Medulla oblongata (tissue), 1 donor: Measurements from ENCODE around the gene EFCAB3.
"Not testable (repeated sequence)": the region's sequence is repeated elsewhere in the genome, so short reads cannot be mapped to it uniquely, and the experiment has no call there.

ENCODE experiments used
- DNase-seq: peaks from one replicate; pipeline ENCODE4 v3.0.0-alpha.2; 2015; ENCODE audit errors: extremely low spot score

EFCAB3 gene

DNA sequence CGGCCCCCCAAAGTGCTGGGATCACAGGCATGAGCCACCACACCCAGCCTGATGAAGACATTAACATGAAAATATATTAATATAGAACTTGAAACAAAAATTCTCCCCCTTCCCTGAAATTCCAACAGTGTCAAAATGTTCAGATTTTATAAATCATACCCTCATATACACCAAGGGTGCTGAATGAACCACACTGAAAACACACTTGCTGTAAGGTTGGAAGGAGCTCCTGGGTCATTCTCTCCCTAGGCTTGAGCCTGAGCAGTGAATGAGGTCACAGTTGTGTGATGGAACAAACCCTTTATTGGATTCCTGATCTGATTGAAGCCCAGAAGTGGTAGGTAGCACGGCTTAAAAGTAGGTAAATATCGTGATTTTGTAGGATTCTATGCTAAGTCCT is at the start of gene EFCAB3:
TSS of gene EFCAB3 (plus strand) at position 301 of the 400 bp plus-strand sequence. CDS start 2,427 bp downstream, outside the sequence.
- DNase-seq, result no peak

- no peak for DNase-seq
These were observed 43.8 kb upstream of the EFCAB3 start for GRCh38 chr17:62336527-62336926.

GRCh38 chr17:62343764-62344270 is 36.5 kb upstream of the EFCAB3 start:
- DNase-seq, result no peak

DNA sequence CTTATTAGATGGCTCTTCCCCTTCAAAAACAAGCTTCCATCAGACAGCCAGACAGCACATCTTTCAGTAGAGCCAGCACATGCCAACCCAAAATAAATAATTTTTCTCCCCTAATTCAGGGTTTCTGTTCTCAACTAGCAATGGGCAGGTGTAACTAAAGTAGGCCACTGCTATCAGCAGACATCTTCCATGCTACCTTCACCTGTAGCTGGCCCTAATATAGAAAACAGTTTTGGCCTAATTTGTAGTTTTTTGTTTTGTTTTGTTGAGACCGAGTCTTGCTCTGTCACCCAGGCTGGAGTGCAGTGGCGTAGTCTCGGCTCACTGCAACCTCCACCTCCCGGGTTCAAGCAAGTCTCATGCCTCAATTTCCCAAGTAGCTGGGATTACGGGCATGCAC is 29.2 kb upstream of the EFCAB3 start:
- DNase-seq, result no peak

DNA sequence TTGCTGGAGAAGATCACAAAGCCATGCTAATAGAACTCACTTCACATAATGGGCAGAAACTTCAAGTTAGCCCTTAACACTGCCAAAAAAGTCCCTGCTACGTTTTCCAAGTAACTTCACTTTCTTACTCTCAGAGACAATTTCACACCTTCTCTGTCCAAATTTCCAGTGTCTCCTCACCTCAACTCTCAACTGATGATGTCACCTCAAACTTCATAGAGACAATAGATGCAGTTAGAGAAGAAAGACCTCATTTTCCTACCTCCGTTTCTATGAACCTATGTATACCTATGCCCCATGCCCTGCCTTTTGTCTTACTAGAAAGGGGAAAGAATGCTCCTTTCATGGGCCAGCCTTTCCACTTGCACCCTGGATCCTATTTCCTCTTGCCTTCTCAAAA is 14.2 kb upstream of the EFCAB3 start:
- DNase-seq, result no peak

DNA sequence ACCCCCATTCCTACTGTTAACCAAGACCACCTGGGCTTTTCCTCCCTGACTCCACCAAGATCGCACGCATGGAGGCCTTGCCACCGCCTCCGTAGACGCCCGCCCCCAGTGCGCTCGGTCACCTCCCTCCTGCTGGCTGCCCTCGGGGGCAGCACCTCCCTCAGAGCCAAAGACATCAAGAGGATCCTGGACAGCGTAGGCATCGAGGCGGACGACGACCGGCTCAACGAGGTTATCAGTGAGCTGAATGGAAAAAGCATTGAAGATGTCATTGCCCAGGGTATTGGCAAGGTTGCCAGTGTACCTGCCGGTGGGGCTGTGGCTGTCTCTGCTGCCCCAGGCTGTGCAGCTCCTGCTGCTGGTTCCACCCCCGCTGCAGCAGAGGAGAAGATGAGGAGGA is 1.2 kb downstream of the EFCAB3 start:
- DNase-seq, result no peak

GRCh38 chr17:62388856-62389255 is 8.5 kb downstream of the EFCAB3 start:
- DNase-seq, result peak; percentile 8

DNA sequence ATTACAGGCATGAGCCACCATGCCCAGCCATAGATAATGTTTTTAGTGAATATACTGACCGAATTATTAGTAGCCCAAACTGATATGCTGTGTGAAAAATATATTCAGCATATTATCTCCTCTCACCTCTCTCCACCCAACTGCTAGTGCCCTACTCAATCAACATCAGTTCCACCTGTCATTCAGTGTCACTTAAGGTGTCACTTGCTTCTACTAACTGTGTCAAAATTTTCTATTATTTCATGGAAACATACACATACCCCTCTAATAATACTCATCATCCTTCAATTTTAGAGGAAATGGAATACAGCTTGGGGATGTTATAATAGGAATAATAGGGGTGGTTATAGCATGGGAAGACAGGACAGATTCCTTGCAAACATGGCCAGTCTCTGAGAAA is 12.6 kb downstream of the EFCAB3 start:
- no peak for DNase-seq

GRCh38 chr17:62398891-62399290 is 18.5 kb downstream of the EFCAB3 start:
- no peak for DNase-seq

DNA sequence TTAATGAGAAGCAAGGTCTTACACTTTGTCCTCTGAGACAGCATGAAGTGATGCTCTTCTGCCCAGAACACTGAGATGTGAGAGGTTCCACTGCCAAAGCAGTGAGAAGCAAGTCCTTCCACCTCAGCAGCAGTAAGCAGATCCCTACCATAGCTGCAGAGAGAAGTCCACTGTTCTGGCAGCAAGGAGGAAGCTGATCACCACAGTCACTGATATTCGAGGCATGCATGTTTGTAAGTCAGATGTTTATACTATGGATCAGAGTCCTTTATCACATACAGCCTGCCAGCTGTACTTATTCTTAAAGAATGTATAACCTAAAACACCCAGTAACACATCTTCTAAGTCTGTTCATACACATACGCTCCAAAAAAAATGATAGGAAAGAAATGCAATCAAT is 25.1 kb downstream of the EFCAB3 start:
- DNase-seq, result no peak

GRCh38 chr17:62413090-62413489 is 32.7 kb downstream of the EFCAB3 start:
- not testable (repeated sequence) for DNase-seq

GRCh38 chr17:62423647-62424461 is 43.5 kb downstream of the EFCAB3 start, which contains the start of gene METTL2A:
Gene METTL2A (plus strand): TSS chr17:62423897. CDS start chr17:62423903, 6 bp downstream.
- peak; percentile 82 for DNase-seq

- DNase-seq, result not testable (repeated sequence)
These were observed 45.9 kb downstream of the EFCAB3 start for GRCh38 chr17:62426214-62426613.

DNA sequence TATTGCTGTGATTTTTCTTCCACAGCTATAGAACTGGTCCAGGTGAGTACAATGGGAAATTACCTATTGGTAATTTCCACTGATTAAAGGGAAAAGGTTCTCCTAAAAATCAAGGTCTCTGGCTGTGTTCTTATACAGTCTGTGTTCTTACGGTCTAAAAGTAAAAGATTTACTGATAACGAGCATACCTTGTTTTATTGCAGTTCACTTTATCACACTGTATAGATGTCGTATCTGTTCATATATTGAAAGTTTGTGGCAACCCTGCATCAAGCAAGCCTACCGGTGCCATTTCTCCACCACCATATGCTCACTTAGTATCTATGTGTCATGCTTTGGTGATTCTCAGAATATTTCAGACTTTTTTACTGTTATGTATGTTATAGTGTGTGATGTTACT is 54.9 kb downstream of the EFCAB3 start:
- not testable (repeated sequence) for DNase-seq

- DNase-seq, result not testable (repeated sequence)
These were observed 60.8 kb downstream of the EFCAB3 start for GRCh38 chr17:62441181-62441580.

DNA sequence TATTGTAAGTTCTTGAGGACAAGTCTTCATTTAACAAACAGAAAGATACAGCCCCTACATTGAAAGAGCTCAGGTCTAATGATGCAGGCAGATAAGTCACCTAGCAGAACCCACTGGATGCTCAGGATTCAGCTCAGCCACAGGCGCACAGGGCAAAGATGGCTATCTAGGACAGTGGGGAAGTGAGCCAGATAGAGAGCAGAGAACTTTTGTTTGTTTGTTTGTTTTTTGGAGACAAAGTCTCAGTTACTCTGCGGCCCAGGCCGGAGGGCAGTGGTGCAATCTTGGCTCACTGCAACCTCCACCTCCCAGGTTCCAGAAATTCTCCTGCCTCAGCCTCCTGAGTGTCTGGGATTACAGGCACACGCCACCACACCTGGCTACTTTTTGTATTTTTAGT is 63.7 kb downstream of the EFCAB3 start:
- no peak for DNase-seq

- DNase-seq, result not testable (repeated sequence)
These were observed 65.4 kb downstream of the EFCAB3 start for GRCh38 chr17:62445791-62446190.

DNA sequence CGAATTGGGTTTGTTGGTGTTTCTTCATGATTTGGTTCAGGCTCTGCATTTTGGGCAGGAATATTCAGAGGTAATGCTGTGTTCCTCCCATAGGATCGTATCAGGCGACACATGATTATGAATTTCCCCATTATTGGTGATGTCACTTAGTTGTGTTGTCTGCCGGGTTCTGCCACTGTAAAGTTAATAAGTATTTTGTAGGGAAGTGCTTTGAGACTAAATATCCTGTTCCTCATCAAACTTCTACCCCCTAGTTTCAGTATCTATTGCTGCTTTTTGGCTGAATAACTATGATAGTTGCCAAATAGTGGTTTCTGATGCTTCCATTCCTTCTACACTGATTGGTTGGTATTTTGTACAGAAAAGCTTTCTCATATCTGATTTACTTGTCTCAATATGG is 71.8 kb downstream of the EFCAB3 start:
- not testable (repeated sequence) for DNase-seq

DNA sequence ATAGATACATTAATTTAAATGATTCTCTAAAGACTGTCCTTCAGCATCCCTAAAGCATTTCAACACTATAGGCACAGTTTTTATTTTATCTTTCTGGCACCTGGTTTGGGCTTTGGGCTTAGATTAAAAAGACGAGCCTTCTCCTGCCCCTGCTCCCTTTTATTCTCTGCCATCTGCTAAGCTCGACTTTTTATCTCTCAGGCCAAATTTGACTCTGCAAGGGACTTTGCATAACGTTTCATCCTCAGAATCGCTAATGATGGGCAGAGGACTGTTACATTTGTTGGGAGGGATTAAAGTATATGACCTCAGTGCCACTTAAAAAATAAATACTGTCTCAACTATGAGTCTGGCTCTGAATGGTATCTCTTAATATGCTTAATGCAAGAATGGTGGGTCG is 72.7 kb downstream of the EFCAB3 start:
- DNase-seq, result not testable (repeated sequence)

DNA sequence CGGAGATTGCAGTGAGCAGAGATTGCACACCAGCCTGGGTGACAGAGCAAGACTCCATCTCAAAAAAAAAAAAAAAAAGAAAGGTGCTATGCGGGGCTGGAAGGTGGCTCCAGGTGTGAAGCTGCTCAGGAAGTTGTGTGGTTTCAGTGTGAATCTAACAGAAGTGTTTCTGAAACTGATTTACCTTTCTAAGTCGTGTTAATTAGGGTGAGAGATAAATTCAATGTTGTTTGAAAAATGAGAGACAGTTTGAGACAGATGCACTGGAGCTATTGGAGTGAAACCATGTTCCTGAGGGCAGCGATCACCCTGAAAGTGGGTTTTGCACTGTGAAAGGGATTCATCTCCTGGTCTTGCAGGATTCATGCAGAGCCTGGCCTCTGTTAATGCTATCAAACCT is 73.3 kb downstream of the EFCAB3 start:
- DNase-seq, result not testable (repeated sequence)

DNA sequence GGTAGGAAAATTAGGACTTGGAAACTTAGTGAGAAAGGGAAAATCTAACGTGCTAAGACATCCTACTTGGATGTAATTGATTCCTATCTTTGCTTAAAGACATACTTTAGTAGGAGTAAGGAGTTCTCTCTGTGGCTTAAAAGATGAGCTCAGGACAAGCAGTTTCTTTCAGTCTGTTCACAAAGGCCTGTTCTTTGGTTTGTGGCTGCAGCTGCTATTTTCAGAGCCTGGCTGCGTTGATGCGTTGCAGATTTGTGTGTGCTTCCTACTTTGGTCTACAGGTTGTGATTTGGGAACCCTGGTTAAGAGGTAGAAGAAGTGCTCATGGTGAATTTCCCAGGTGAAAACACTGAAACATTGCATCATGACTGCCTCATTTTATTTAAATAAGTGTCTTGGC is 73.8 kb downstream of the EFCAB3 start:
- peak; percentile 23 for DNase-seq

DNA sequence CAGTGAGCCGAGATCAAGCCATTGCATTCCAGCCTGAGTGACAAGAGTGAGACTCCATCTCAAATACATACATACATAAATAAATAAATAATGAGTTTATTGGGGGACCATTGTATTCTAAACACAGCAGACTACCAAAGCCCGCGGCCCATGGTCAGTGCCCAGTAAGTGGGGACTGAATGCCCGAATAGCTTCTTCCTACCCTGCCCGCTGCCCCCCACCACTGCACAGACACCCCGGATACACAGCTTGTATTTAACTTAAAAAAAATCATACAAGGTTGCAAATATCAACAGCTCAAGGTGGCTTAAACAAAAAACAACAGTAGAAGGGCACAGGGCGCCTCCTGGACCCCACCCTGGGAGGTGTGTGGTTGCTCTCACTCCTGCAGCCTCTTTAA is 75.7 kb downstream of the EFCAB3 start:
- no peak for DNase-seq

DNA sequence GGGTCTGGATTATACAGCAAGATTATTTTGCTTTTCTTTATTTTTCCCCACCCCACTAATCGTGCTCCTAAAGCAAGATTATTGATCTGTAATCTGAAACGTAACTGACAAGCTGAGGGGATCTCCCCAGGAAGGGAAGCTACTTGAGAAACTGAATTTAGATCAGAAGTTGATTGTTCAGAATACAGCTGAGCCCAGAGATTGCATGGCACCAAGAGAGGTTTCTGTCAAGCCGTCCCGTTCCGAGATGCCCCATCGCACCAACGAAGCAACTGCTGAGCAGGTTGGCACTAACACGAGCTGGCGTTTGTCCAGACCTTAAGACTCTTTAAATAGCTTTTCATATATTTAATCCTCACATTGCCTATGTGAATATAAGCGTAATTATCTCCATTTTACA is 78.1 kb downstream of the EFCAB3 start:
- DNase-seq, result not testable (repeated sequence)
